RWPE2 (cell line): ENCODE results near the gene RALGAPA2.

ENCODE experiments used
- ATAC-seq: fragments of 200-7000 bp; cut with Tn5 transposase; 3 replicates; pipeline ENCODE4 v1.9.1; 2021; ENCODE audit warnings: low read depth
- DNase-seq: peaks from one replicate; pipeline ENCODE4 v3.0.0-alpha.2; 2020; ENCODE audit warnings: low spot score
- H3K27ac ChIP-seq: fragments of 450-650 bp; 2 replicates; pipeline ENCODE4 v1.5.1; 2017; ENCODE audit warnings: mild to moderate bottlenecking; ENCODE audit not compliant: poor library complexity, severe bottlenecking
- H3K27me3 ChIP-seq: fragments of 250-450 bp; sonication (Bioruptor Pico); 2 replicates; pipeline ENCODE4 v1.5.1; 2021; ENCODE audit warnings: mild to moderate bottlenecking, moderate library complexity; ENCODE audit not compliant: insufficient read depth, poor library complexity, severe bottlenecking
- H3K36me3 ChIP-seq: fragments of 250-450 bp; sonication (Bioruptor Pico); 2 replicates; pipeline ENCODE4 v1.5.1; 2020; ENCODE audit warnings: low read depth, mild to moderate bottlenecking, moderate library complexity
- H3K4me1 ChIP-seq: fragments of 250-450 bp; sonication (Bioruptor Pico); 2 replicates; pipeline ENCODE4 v1.5.1; 2021; ENCODE audit warnings: mild to moderate bottlenecking, moderate library complexity; ENCODE audit not compliant: insufficient read depth, poor library complexity, severe bottlenecking
- H3K4me3 ChIP-seq: fragments of 250-450 bp; sonication (Bioruptor Pico); 2 replicates; pipeline ENCODE4 v1.5.1; 2021; ENCODE audit warnings: mild to moderate bottlenecking, moderate library complexity; ENCODE audit not compliant: severe bottlenecking
- H3K9me3 ChIP-seq: fragments of 250-450 bp; sonication (Bioruptor Pico); 2 replicates; pipeline ENCODE4 v1.5.1; 2021; ENCODE audit warnings: mild to moderate bottlenecking, moderate library complexity; ENCODE audit not compliant: severe bottlenecking
- TF ChIP-seq, protein P1 (sequence below): fragments of 450-650 bp; IDR thresholded peaks from one replicate; pipeline ENCODE4 v1.5.1; 2017; ENCODE audit warnings: mild to moderate bottlenecking, moderate library complexity; ENCODE audit not compliant: poor library complexity, severe bottlenecking

RALGAPA2 gene

GRCh38 chr20:20754714-20755113 lies 42.3 kb upstream of the RALGAPA2 start:
- Histone ChIP-seq H3K27me3 (peaks cover 5% of the 10 kb centered on the region), H3K36me3 (no peaks in the 10 kb centered on the region)
- ATAC-seq = no peak

DNA sequence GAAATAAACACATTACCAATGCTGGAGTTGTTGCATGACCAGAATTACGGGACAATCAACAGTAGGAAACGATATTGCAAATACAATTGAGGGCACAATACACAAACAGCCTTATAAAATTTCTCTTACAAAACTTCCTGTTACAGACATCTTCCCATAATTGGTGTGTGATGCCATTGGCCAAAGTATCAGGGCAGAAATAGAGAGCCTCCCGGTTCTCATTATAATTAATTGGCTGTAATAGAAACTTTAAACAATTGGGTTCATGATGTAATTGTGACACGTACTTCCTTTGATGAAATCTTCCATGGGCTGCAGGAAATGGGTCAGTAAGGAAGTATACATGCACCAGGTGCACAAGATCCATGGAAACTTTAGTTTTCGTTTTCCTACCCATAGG lies 40.3 kb upstream of the RALGAPA2 start:
- DNase-seq (no peak), ATAC-seq (no peak)
- H3K27me3 ChIP-seq = peaks cover 5% of the 10 kb centered on the region
- H3K4me1 ChIP-seq = no peaks in the 10 kb centered on the region
- H3K36me3 ChIP-seq = no peaks in the 10 kb centered on the region
- TF ChIP-seq, protein P1, sequence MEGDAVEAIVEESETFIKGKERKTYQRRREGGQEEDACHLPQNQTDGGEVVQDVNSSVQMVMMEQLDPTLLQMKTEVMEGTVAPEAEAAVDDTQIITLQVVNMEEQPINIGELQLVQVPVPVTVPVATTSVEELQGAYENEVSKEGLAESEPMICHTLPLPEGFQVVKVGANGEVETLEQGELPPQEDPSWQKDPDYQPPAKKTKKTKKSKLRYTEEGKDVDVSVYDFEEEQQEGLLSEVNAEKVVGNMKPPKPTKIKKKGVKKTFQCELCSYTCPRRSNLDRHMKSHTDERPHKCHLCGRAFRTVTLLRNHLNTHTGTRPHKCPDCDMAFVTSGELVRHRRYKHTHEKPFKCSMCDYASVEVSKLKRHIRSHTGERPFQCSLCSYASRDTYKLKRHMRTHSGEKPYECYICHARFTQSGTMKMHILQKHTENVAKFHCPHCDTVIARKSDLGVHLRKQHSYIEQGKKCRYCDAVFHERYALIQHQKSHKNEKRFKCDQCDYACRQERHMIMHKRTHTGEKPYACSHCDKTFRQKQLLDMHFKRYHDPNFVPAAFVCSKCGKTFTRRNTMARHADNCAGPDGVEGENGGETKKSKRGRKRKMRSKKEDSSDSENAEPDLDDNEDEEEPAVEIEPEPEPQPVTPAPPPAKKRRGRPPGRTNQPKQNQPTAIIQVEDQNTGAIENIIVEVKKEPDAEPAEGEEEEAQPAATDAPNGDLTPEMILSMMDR = no peak
- no peak overlapping the region for H3K27ac ChIP-seq
- H3K4me3 ChIP-seq = no peak overlapping the region
- H3K9me3 ChIP-seq = no peaks in the 10 kb centered on the region

More at GRCh38 chr20:20754714-20755113, 42.3 kb upstream of the RALGAPA2 start:
- H3K4me1 ChIP-seq = no peaks in the 10 kb centered on the region
- no peak for DNase-seq
- H3K27ac ChIP-seq = no peak overlapping the region
- TF ChIP-seq, protein P1 = no peak
- no peaks in the 10 kb centered on the region for H3K9me3 ChIP-seq
- H3K4me3 ChIP-seq = no peak overlapping the region

DNA sequence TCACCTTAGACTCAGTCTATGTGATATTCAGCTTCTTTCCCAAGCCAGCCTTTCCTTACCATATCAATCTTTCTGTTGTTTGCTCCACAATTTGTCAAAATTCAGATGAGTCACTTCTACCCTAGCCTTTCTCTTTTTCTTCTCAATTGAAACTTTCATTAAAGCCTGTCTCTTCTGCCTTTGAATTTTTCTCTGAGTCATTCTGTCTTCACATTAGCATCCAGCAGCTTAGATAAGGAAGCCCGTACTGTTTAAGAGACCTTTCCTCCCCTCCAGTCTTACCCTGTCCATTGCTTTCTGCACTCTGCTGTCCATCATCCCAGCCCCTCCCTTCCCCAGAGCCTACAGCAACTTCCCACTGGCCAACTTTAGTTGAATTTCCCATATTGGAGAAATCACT lies 34.9 kb upstream of the RALGAPA2 start:
- Histone ChIP-seq H3K27ac (no peak overlapping the region), H3K4me1 (no peaks in the 10 kb centered on the region), H3K27me3 (peaks cover 5% of the 10 kb centered on the region), H3K4me3 (no peak overlapping the region), H3K9me3 (no peaks in the 10 kb centered on the region), H3K36me3 (no peaks in the 10 kb centered on the region)
- DNase-seq (no peak), ATAC-seq (no peak)
- TF ChIP-seq, protein P1 = no peak

- DNase-seq (no peak), ATAC-seq (no peak)
- Histone ChIP-seq H3K27ac (no peak overlapping the region), H3K4me1 (no peaks in the 10 kb centered on the region), H3K9me3 (no peaks in the 10 kb centered on the region), H3K27me3 (no peaks in the 10 kb centered on the region), H3K4me3 (no peak overlapping the region), H3K36me3 (no peaks in the 10 kb centered on the region)
- TF ChIP-seq, protein P1 = no peak
Measured at GRCh38 chr20:20744170-20744725, 31.8 kb upstream of the RALGAPA2 start.

- H3K4me3 ChIP-seq = no peak overlapping the region
- H3K27ac ChIP-seq = no peak overlapping the region
- no peak for DNase-seq
- no peaks in the 10 kb centered on the region for H3K27me3 ChIP-seq
- no peaks in the 10 kb centered on the region for H3K36me3 ChIP-seq
- H3K4me1 ChIP-seq = no peaks in the 10 kb centered on the region
- TF ChIP-seq, protein P1 = no peak
- no peaks in the 10 kb centered on the region for H3K9me3 ChIP-seq
- ATAC-seq = no peak; the same call in 2 of the 3 replicates
Measured at GRCh38 chr20:20743511-20744169, 31.2 kb upstream of the RALGAPA2 start.
